CD8-positive, alpha-beta memory T cell (primary cell): ENCODE data around the gene PRSS12. TPM values are rescaled to one million over a fixed set of nuclear protein-coding genes. Genes with fewer than 3 reads are reported as not detected.

ENCODE experiments used
- CTCF ChIA-PET: fragments of 350-600 bp; sonication (Branson Sonifier 250); formaldehyde crosslinking; loops from one replicate; lab custom pipeline; 2021; ENCODE audit warnings: antibody characterized with exemption; lab: Charles Lee
- POLR2A ChIA-PET: fragments of 350-600 bp; sonication (Branson Sonifier 250); formaldehyde crosslinking; loops from one replicate; lab custom pipeline; 2021; ENCODE audit warnings: antibody characterized with exemption; lab: Charles Lee
- DNase-seq, 5 donors: peaks; one replicate each; pipeline versions ENCODE4 v3.0.0 to v3.0.0-alpha.2; 2020 to 2022; ENCODE audit warnings: mixed read lengths in 1 of 5
- H3K27ac ChIP-seq: one replicate; pipeline ENCODE4 v1.7.0; 2013; ENCODE audit warnings: low read depth, mild to moderate bottlenecking, low read length, moderate library complexity
- H3K27me3 ChIP-seq: 2 replicates; pipeline ENCODE4 v1.7.0; 2013; ENCODE audit warnings: low read length, mild to moderate bottlenecking; ENCODE audit not compliant: insufficient read depth, poor library complexity, severe bottlenecking
- H3K36me3 ChIP-seq: 2 replicates; pipeline ENCODE4 v1.7.0; 2013; ENCODE audit warnings: mild to moderate bottlenecking, low read length, moderate library complexity; ENCODE audit not compliant: insufficient read depth
- H3K4me1 ChIP-seq: 2 replicates; pipeline ENCODE4 v1.7.0; 2013; ENCODE audit warnings: mild to moderate bottlenecking, low read length, moderate library complexity; ENCODE audit not compliant: insufficient read depth
- H3K4me3 ChIP-seq: 2 replicates; pipeline ENCODE4 v1.7.0; 2013; ENCODE audit warnings: mild to moderate bottlenecking, low read length
- H3K9me3 ChIP-seq: 2 replicates; pipeline ENCODE4 v1.7.0; 2013; ENCODE audit warnings: mild to moderate bottlenecking, low read length
- H3K27ac Mint-ChIP-seq, 8 donors: one replicate each; pipeline ENCODE4 v1.8.0; 2020 to 2021; ENCODE audit warnings: mixed read lengths in 8 of 8, mild to moderate bottlenecking in 6 of 8, inconsistent platforms in 3 of 8, moderate library complexity in 3 of 8
- H3K27me3 Mint-ChIP-seq, 2 donors: one replicate each; pipeline ENCODE4 v1.8.0; 2020 to 2021; ENCODE audit warnings: mixed read lengths in 2 of 2, mild to moderate bottlenecking in 1 of 2, moderate library complexity in 1 of 2
- H3K36me3 Mint-ChIP-seq, 3 donors: one replicate each; pipeline ENCODE4 v1.8.0; 2020 to 2021; ENCODE audit warnings: mixed read lengths in 3 of 3, inconsistent platforms in 1 of 3, mild to moderate bottlenecking in 1 of 3
- H3K4me1 Mint-ChIP-seq, 3 donors: one replicate each; pipeline ENCODE4 v1.8.0; 2020 to 2021; ENCODE audit warnings: mixed read lengths in 3 of 3, inconsistent platforms in 1 of 3, mild to moderate bottlenecking in 1 of 3
- H3K4me3 Mint-ChIP-seq, 7 donors: one replicate each; pipeline ENCODE4 v1.8.0; 2020 to 2021; ENCODE audit warnings: mixed read lengths in 7 of 7, mild to moderate bottlenecking in 6 of 7, moderate library complexity in 4 of 7, inconsistent platforms in 2 of 7
- H3K9me3 Mint-ChIP-seq, 5 donors: one replicate each; pipeline ENCODE4 v1.8.0; 2020 to 2022; ENCODE audit warnings: mixed read lengths in 5 of 5, mild to moderate bottlenecking in 3 of 5, moderate library complexity in 2 of 5, inconsistent platforms in 1 of 5
- polyA plus RNA-seq: library from polyadenylated mRNA; unstranded; fragments of 300-500 nt; fragmentation: Illumina TruSeq; gene quantifications from one replicate; pipeline ENCODE4 v1.2.3, GENCODE V29; 2021
- total RNA-seq, 2 experiments: library from RNA; stranded (reverse); gene quantifications; one replicate each; pipeline ENCODE4 v1.2.3, GENCODE V29; 2021

The PRSS12 gene
- total and polyA plus RNA-seq, 3 experiments from 2014 or later = not detected

- Histone ChIP-seq H3K27ac (no peak overlapping the region), H3K9me3 (no peaks in the 10 kb centered on the region), H3K36me3 (no peaks in the 10 kb centered on the region), H3K4me3 (no peak overlapping the region), H3K4me1 (no peaks in the 10 kb centered on the region), H3K27me3 (peaks cover 4% of the 10 kb centered on the region)
- ChIA-PET CTCF (no interaction called here), POLR2A (no interaction called here)
- Mint-ChIP-seq H3K9me3 (no peaks in the 10 kb centered on the region), H3K4me3 (no peak overlapping the region), H3K27me3 (peaks cover 21 to 51% of the 10 kb centered on the region in 2 donors), H3K27ac (no peak overlapping the region), H3K4me1 (peaks cover 0 to under 1% (median 0%) of the 10 kb centered on the region in 3 donors), H3K36me3 (no peaks in the 10 kb centered on the region)
- no peak for DNase-seq
Observed at GRCh38 chr4:118345813-118346212, 7.0 kb downstream of the PRSS12 start.

GRCh38 chr4:118344801-118345200 lies 8.0 kb downstream of the PRSS12 start:
- Mint-ChIP-seq H3K9me3 (no peaks in the 10 kb centered on the region), H3K27ac (no peak overlapping the region), H3K4me1 (no peaks in the 10 kb centered on the region), H3K4me3 (no peak overlapping the region), H3K36me3 (no peaks in the 10 kb centered on the region), H3K27me3 (peaks cover 14 to 47% of the 10 kb centered on the region in 2 donors)
- ChIA-PET POLR2A (no interaction called here), CTCF (no interaction called here)
- no peak for DNase-seq
- no peaks in the 10 kb centered on the region for H3K4me1 ChIP-seq
- no peak overlapping the region for H3K27ac ChIP-seq
- peaks cover 4% of the 10 kb centered on the region for H3K27me3 ChIP-seq
- H3K9me3 ChIP-seq = no peaks in the 10 kb centered on the region
- H3K36me3 ChIP-seq = no peaks in the 10 kb centered on the region
- H3K4me3 ChIP-seq = no peak overlapping the region

- Mint-ChIP-seq H3K27me3 (peaks cover 6 to 36% of the 10 kb centered on the region in 2 donors), H3K27ac (peak overlapping the region in 1 of 8 donors; percentile 26), H3K4me3 (no peak overlapping the region), H3K36me3 (no peaks in the 10 kb centered on the region), H3K9me3 (no peaks in the 10 kb centered on the region), H3K4me1 (no peaks in the 10 kb centered on the region)
- Histone ChIP-seq H3K9me3 (no peaks in the 10 kb centered on the region), H3K4me3 (no peak overlapping the region), H3K36me3 (no peaks in the 10 kb centered on the region), H3K4me1 (no peaks in the 10 kb centered on the region), H3K27me3 (peaks cover 4% of the 10 kb centered on the region), H3K27ac (no peak overlapping the region)
- ChIA-PET CTCF (no interaction called here), POLR2A (no interaction called here)
- DNase-seq = no peak
Observed at GRCh38 chr4:118343501-118343900, 9.3 kb downstream of the PRSS12 start.

GRCh38 chr4:118340109-118340508 lies 12.7 kb downstream of the PRSS12 start:
- ChIA-PET CTCF (no interaction called here), POLR2A (no interaction called here)
- no peak overlapping the region for H3K4me3 ChIP-seq
- H3K9me3 Mint-ChIP-seq = no peaks in the 10 kb centered on the region
- no peak overlapping the region for H3K4me3 Mint-ChIP-seq
- H3K36me3 ChIP-seq = no peaks in the 10 kb centered on the region
- peaks cover 4% of the 10 kb centered on the region for H3K27me3 ChIP-seq
- peaks cover 0 to 4% (median 0%) of the 10 kb centered on the region in 3 donors for H3K4me1 Mint-ChIP-seq
- no peaks in the 10 kb centered on the region for H3K4me1 ChIP-seq
- DNase-seq = no peak
- H3K27ac Mint-ChIP-seq = no peak overlapping the region
- no peaks in the 10 kb centered on the region for H3K36me3 Mint-ChIP-seq
- no peaks in the 10 kb centered on the region for H3K9me3 ChIP-seq
- peaks cover 4 to 20% of the 10 kb centered on the region in 2 donors for H3K27me3 Mint-ChIP-seq
- no peak overlapping the region for H3K27ac ChIP-seq

- ChIA-PET POLR2A (no interaction called here), CTCF (interaction anchor here (1.3 kb wide), 1 partner anchor 8 kb away, joined by 4 read pairs; no protein-coding TSS in a partner anchor)
- Mint-ChIP-seq H3K4me1 (peaks cover 0 to 4% (median 0%) of the 10 kb centered on the region in 3 donors), H3K27me3 (peaks cover 4 to 15% of the 10 kb centered on the region in 2 donors), H3K4me3 (no peak overlapping the region), H3K9me3 (no peaks in the 10 kb centered on the region), H3K36me3 (no peaks in the 10 kb centered on the region), H3K27ac (no peak overlapping the region)
- no peak overlapping the region for H3K4me3 ChIP-seq
- H3K36me3 ChIP-seq = no peaks in the 10 kb centered on the region
- no peaks in the 10 kb centered on the region for H3K9me3 ChIP-seq
- H3K4me1 ChIP-seq = no peaks in the 10 kb centered on the region
- H3K27ac ChIP-seq = no peak overlapping the region
- DNase-seq = no peak
- H3K27me3 ChIP-seq = peaks cover 4% of the 10 kb centered on the region
Observed at GRCh38 chr4:118338981-118339765, 13.6 kb downstream of the PRSS12 start.

GRCh38 chr4:118338518-118338917 lies 14.3 kb downstream of the PRSS12 start:
- no peaks in the 10 kb centered on the region for H3K36me3 ChIP-seq
- no peak overlapping the region for H3K27ac Mint-ChIP-seq
- no peaks in the 10 kb centered on the region for H3K9me3 ChIP-seq
- H3K4me1 ChIP-seq = no peaks in the 10 kb centered on the region
- H3K4me3 ChIP-seq = no peak overlapping the region
- H3K4me1 Mint-ChIP-seq = peaks cover 0 to 4% (median 0%) of the 10 kb centered on the region in 3 donors
- ChIA-PET POLR2A (no interaction called here), CTCF (interaction anchor here (1.3 kb wide), 1 partner anchor 9 kb away, joined by 4 read pairs; no protein-coding TSS in a partner anchor)
- no peak overlapping the region for H3K27ac ChIP-seq
- no peak overlapping the region for H3K4me3 Mint-ChIP-seq
- no peaks in the 10 kb centered on the region for H3K36me3 Mint-ChIP-seq
- H3K27me3 Mint-ChIP-seq = peaks cover 2 to 15% of the 10 kb centered on the region in 2 donors
- H3K9me3 Mint-ChIP-seq = no peaks in the 10 kb centered on the region
- DNase-seq = no peak
- H3K27me3 ChIP-seq = peaks cover 4% of the 10 kb centered on the region

- Mint-ChIP-seq H3K27ac (no peak overlapping the region), H3K4me1 (peaks cover 0 to 4% (median 0%) of the 10 kb centered on the region in 3 donors), H3K27me3 (peaks cover 2 to 15% of the 10 kb centered on the region in 2 donors), H3K4me3 (no peak overlapping the region), H3K36me3 (no peaks in the 10 kb centered on the region), H3K9me3 (no peaks in the 10 kb centered on the region)
- Histone ChIP-seq H3K4me3 (no peak overlapping the region), H3K27me3 (peaks cover 4% of the 10 kb centered on the region), H3K27ac (no peak overlapping the region), H3K9me3 (no peaks in the 10 kb centered on the region), H3K4me1 (no peaks in the 10 kb centered on the region), H3K36me3 (no peaks in the 10 kb centered on the region)
- no peak for DNase-seq
- POLR2A ChIA-PET = no interaction called here
- CTCF ChIA-PET = interaction anchor here (1.3 kb wide), 1 partner anchor 9 kb away, joined by 4 read pairs; no protein-coding TSS in a partner anchor
Observed at GRCh38 chr4:118337954-118338353, 14.8 kb downstream of the PRSS12 start.

GRCh38 chr4:118335774-118336173 lies 17.0 kb downstream of the PRSS12 start:
- Histone ChIP-seq H3K4me3 (no peak overlapping the region), H3K36me3 (no peaks in the 10 kb centered on the region), H3K27ac (no peak overlapping the region), H3K4me1 (no peaks in the 10 kb centered on the region), H3K9me3 (no peaks in the 10 kb centered on the region), H3K27me3 (no peaks in the 10 kb centered on the region)
- Mint-ChIP-seq H3K9me3 (no peaks in the 10 kb centered on the region), H3K36me3 (no peaks in the 10 kb centered on the region), H3K27ac (no peak overlapping the region), H3K4me3 (no peak overlapping the region), H3K4me1 (peaks cover 0 to 4% (median 0%) of the 10 kb centered on the region in 3 donors), H3K27me3 (peaks cover 2 to 7% of the 10 kb centered on the region in 2 donors)
- ChIA-PET POLR2A (no interaction called here), CTCF (no interaction called here)
- DNase-seq = no peak
